ENCODE data around the gene SLC25A41. TPM values are rescaled to one million over a fixed set of nuclear protein-coding genes. Genes with fewer than 3 reads are reported as not detected.

Gene SLC25A41
- total RNA-seq, 6 experiments from 2014 or later: 0.18 to 0.60 (median 0.56) TPM; not detected in 3

GRCh38 chr19:6453951-6454565 is 20.5 kb upstream of the SLC25A41 start:
- peaks cover 0 to 7% (median 5%) of the 10 kb centered on the region in 4 donors for H3K36me3 ChIP-seq
- TF ChIP-seq POLR2A (IDR thresholded peaks at IDR 0.05): no peak
- TF ChIP-seq CTCF (IDR thresholded peaks at IDR 0.05): no peak
- WGBS (ENCODE audit: insufficient coverage, low coverage, low lambda C conversion rate, missing lambda C conversion rate): no CpG with 5 or more reads among the region's 11 CpGs
- intact Hi-C loops (cut with DNase I): no loop called here
- H3K27ac ChIP-seq: no peak overlapping the region
- H3K27me3 ChIP-seq: no peaks in the 10 kb centered on the region
- ATAC-seq: no peak
- no peak for DNase-seq
- H3K4me3 ChIP-seq: no peak overlapping the region
- H3K4me1 ChIP-seq: peaks cover 0 to 6% (median 0%) of the 10 kb centered on the region in 4 donors
- H3K9me3 ChIP-seq: no peaks in the 10 kb centered on the region

GRCh38 chr19:6452899-6453298 is 19.3 kb upstream of the SLC25A41 start:
- Histone ChIP-seq H3K9me3 (no peaks in the 10 kb centered on the region), H3K36me3 (peaks cover 0 to 7% (median 5%) of the 10 kb centered on the region in 4 donors), H3K4me3 (no peak overlapping the region), H3K27me3 (no peaks in the 10 kb centered on the region), H3K27ac (no peak overlapping the region), H3K4me1 (no peaks in the 10 kb centered on the region)
- no peak for DNase-seq
- 100% methylated on average over 2 of the region's 2 CpGs for WGBS (ENCODE audit: insufficient coverage, low coverage, low lambda C conversion rate, missing lambda C conversion rate)
- intact Hi-C loops (cut with DNase I): no loop called here
- no peak for ATAC-seq
- TF ChIP-seq POLR2A (IDR thresholded peaks at IDR 0.05) (no peak), CTCF (IDR thresholded peaks at IDR 0.05) (no peak)

- Histone ChIP-seq H3K9me3 (no peaks in the 10 kb centered on the region), H3K27me3 (no peaks in the 10 kb centered on the region), H3K27ac (no peak overlapping the region), H3K4me1 (no peaks in the 10 kb centered on the region), H3K4me3 (no peak overlapping the region), H3K36me3 (peaks cover 0 to 7% (median 5%) of the 10 kb centered on the region in 4 donors)
- ATAC-seq (peak in 1 of 4 donors; percentile 37), DNase-seq (no peak)
- TF ChIP-seq CTCF (IDR thresholded peaks at IDR 0.05) (no peak), POLR2A (IDR thresholded peaks at IDR 0.05) (no peak)
- 93% methylated on average over 3 of the region's 19 CpGs for WGBS (ENCODE audit: insufficient coverage, low coverage, low lambda C conversion rate, missing lambda C conversion rate)
- intact Hi-C loops (cut with DNase I): no loop called here
Observed at GRCh38 chr19:6452223-6452614, 18.7 kb upstream of the SLC25A41 start.

- DNase-seq (no peak), ATAC-seq (no peak)
- H3K9me3 ChIP-seq: no peaks in the 10 kb centered on the region
- intact Hi-C loops (cut with DNase I): no loop called here
- WGBS (ENCODE audit: insufficient coverage, low coverage, low lambda C conversion rate, missing lambda C conversion rate): 88% methylated on average over 6 of the region's 7 CpGs
- H3K4me3 ChIP-seq: no peak overlapping the region
- H3K27me3 ChIP-seq: no peaks in the 10 kb centered on the region
- H3K27ac ChIP-seq: no peak overlapping the region
- TF ChIP-seq CTCF (IDR thresholded peaks at IDR 0.05): no peak
- no peak for TF ChIP-seq POLR2A (IDR thresholded peaks at IDR 0.05)
- H3K36me3 ChIP-seq: peaks cover 0 to 7% (median 5%) of the 10 kb centered on the region in 4 donors
- no peaks in the 10 kb centered on the region for H3K4me1 ChIP-seq
Observed at GRCh38 chr19:6451583-6452222, 18.1 kb upstream of the SLC25A41 start.

Data from right lobe of liver (tissue), 6 donors.